H9 (cell line): ENCODE data around the gene RIPPLY2. TPM values are rescaled to one million over a fixed set of nuclear protein-coding genes. Genes with fewer than 3 reads are reported as not detected.

Source experiments
- DNase-seq: peaks from one replicate; pipeline ENCODE4 v3.0.0-alpha.2; 2017
- H2AFZ ChIP-seq: one replicate; pipeline ENCODE4 v1.6.1; 2013; ENCODE audit warnings: mild to moderate bottlenecking, low read length, control low read depth, moderate library complexity
- H2AK5ac ChIP-seq: 2 replicates; pipeline ENCODE4 v1.6.1; 2013; ENCODE audit warnings: low read length, control low read depth, mixed read lengths; ENCODE audit not compliant: insufficient read length
- H2BK120ac ChIP-seq: one replicate; pipeline ENCODE4 v1.6.1; 2013; ENCODE audit warnings: low read depth, mild to moderate bottlenecking, low read length, control low read depth, inconsistent platforms; ENCODE audit not compliant: poor library complexity, severe bottlenecking
- H2BK12ac ChIP-seq: 2 replicates; pipeline ENCODE4 v1.6.1; 2013; ENCODE audit warnings: low read length, control low read depth, mixed read lengths, low read depth; ENCODE audit not compliant: insufficient read length
- H2BK15ac ChIP-seq: 2 replicates; pipeline ENCODE4 v1.6.1; 2013; ENCODE audit warnings: low read depth, low read length, control low read depth
- H2BK20ac ChIP-seq: one replicate; pipeline ENCODE4 v1.6.1; 2013; ENCODE audit warnings: low read depth, mild to moderate bottlenecking, low read length, control low read depth, inconsistent platforms; ENCODE audit not compliant: poor library complexity, severe bottlenecking
- H2BK5ac ChIP-seq: 2 replicates; pipeline ENCODE4 v1.6.1; 2013; ENCODE audit warnings: low read length, control low read depth, mixed read lengths; ENCODE audit not compliant: insufficient read length
- H3K14ac ChIP-seq: 2 replicates; pipeline ENCODE4 v1.6.1; 2013; ENCODE audit warnings: low read length, control low read depth; ENCODE audit not compliant: insufficient read depth
- H3K18ac ChIP-seq: 2 replicates; pipeline ENCODE4 v1.6.1; 2013; ENCODE audit warnings: low read depth, mild to moderate bottlenecking, mixed read lengths, low read length, control low read depth; ENCODE audit not compliant: insufficient read length
- H3K23ac ChIP-seq: 2 replicates; pipeline ENCODE4 v1.6.1; 2013; ENCODE audit warnings: low read length, control low read depth, mixed read lengths, low read depth; ENCODE audit not compliant: insufficient read length
- H3K23me2 ChIP-seq: 2 replicates; pipeline ENCODE4 v1.6.1; 2013; ENCODE audit warnings: low read depth, mild to moderate bottlenecking, mixed read lengths, low read length, control low read depth; ENCODE audit not compliant: insufficient read length, poor library complexity, severe bottlenecking
- H3K27ac ChIP-seq: 2 replicates; pipeline ENCODE4 v1.5.1; 2013; ENCODE audit warnings: low read length, control low read depth, mixed read lengths, low read depth; ENCODE audit not compliant: insufficient read length
- H3K27me3 ChIP-seq: 2 replicates; pipeline ENCODE4 v1.6.1; 2013; ENCODE audit warnings: low read length, control low read depth, inconsistent platforms; ENCODE audit not compliant: insufficient read depth
- H3K4ac ChIP-seq: 2 replicates; pipeline ENCODE4 v1.6.1; 2013; ENCODE audit warnings: low read depth, mild to moderate bottlenecking, control low read depth, inconsistent platforms, low read length, moderate library complexity
- H3K4me1 ChIP-seq: 2 replicates; pipeline ENCODE4 v1.6.1; 2013; ENCODE audit warnings: low read length, control low read depth, inconsistent platforms; ENCODE audit not compliant: insufficient read depth
- H3K4me2 ChIP-seq: 2 replicates; pipeline ENCODE4 v1.6.1; 2013; ENCODE audit warnings: low read length, control low read depth, mixed read lengths; ENCODE audit not compliant: insufficient read length, insufficient read depth
- H3K56ac ChIP-seq: 2 replicates; pipeline ENCODE4 v1.6.1; 2013; ENCODE audit warnings: low read depth, mild to moderate bottlenecking, mixed read lengths, low read length, control low read depth; ENCODE audit not compliant: insufficient read length
- H3K79me1 ChIP-seq: 2 replicates; pipeline ENCODE4 v1.6.1; 2013; ENCODE audit warnings: low read depth, mild to moderate bottlenecking, moderate library complexity, low read length, control low read depth, inconsistent platforms; ENCODE audit not compliant: insufficient read depth, poor library complexity, severe bottlenecking
- H3K79me2 ChIP-seq: 2 replicates; pipeline ENCODE4 v1.6.1; 2013; ENCODE audit warnings: low read length, control low read depth, inconsistent platforms; ENCODE audit not compliant: insufficient read depth
- H3K9ac ChIP-seq: 2 replicates; pipeline ENCODE4 v1.6.1; 2013; ENCODE audit warnings: low read length, control low read depth, mixed read lengths; ENCODE audit not compliant: insufficient read length; ENCODE audit errors: extremely low read depth
- H3K9me3 ChIP-seq: one replicate; pipeline ENCODE4 v1.6.1; 2013; ENCODE audit warnings: low read depth, low read length, inconsistent platforms; ENCODE audit not compliant: control insufficient read depth
- H3T11ph ChIP-seq: one replicate; pipeline ENCODE4 v1.6.1; 2013; ENCODE audit warnings: mild to moderate bottlenecking, low read length, control low read depth, inconsistent platforms
- H4K20me1 ChIP-seq: one replicate; pipeline ENCODE4 v1.6.1; 2013; ENCODE audit not compliant: control insufficient read depth, insufficient read length, insufficient read depth
- H4K5ac ChIP-seq: 2 replicates; pipeline ENCODE4 v1.6.1; 2013; ENCODE audit warnings: low read depth, mild to moderate bottlenecking, mixed read lengths, low read length, control low read depth; ENCODE audit not compliant: insufficient read length
- H4K8ac ChIP-seq: replicated peaks from 2 replicates; pipeline ENCODE4 v1.6.1; 2013; ENCODE audit warnings: low read length, control low read depth, mixed read lengths, low read depth; ENCODE audit not compliant: insufficient read length
- H4K91ac ChIP-seq: 2 replicates; pipeline ENCODE4 v1.6.1; 2013; ENCODE audit warnings: low read depth, mild to moderate bottlenecking, moderate library complexity, mixed read lengths, low read length, control low read depth; ENCODE audit not compliant: insufficient read length
- H3K27ac Mint-ChIP-seq, 3 experiments: 2 replicates in 2 of 3; 3 replicates in 1 of 3; pipeline ENCODE4 v1.8.0; 2020 to 2021; ENCODE audit warnings: mixed read lengths in 3 of 3, mild to moderate bottlenecking in 1 of 3, moderate library complexity in 1 of 3
- H3K27me3 Mint-ChIP-seq: 2 replicates; pipeline ENCODE4 v1.8.0; 2021; ENCODE audit warnings: low read depth, mild to moderate bottlenecking, moderate library complexity, mixed read lengths
- H3K36me3 Mint-ChIP-seq, 3 experiments: 2 replicates in 2 of 3; 3 replicates in 1 of 3; pipeline ENCODE4 v1.8.0; 2020 to 2021; ENCODE audit warnings: low read depth in 3 of 3, mixed read lengths in 3 of 3; ENCODE audit not compliant: insufficient read depth in 1 of 3
- H3K4me1 Mint-ChIP-seq, 2 experiments: 2 replicates each; pipeline ENCODE4 v1.8.0; 2020; ENCODE audit warnings: mixed read lengths in 2 of 2
- H3K4me3 Mint-ChIP-seq, 2 experiments: 2 replicates in 1 of 2; 3 replicates in 1 of 2; pipeline ENCODE4 v1.8.0; 2020 to 2021; ENCODE audit warnings: mild to moderate bottlenecking in 2 of 2, mixed read lengths in 2 of 2, moderate library complexity in 1 of 2
- H3K9me3 Mint-ChIP-seq, 2 experiments: 2 replicates in 1 of 2; 3 replicates in 1 of 2; pipeline ENCODE4 v1.8.0; 2020; ENCODE audit warnings: mild to moderate bottlenecking in 2 of 2, mixed read lengths in 2 of 2, moderate library complexity in 1 of 2
- total RNA-seq: library from RNA; stranded (reverse); gene quantifications from 2 replicates; pipeline ENCODE4 v1.2.1, GENCODE V29; 2021
- TF ChIP-seq, protein P1 (sequence below): fragments of 200-600 bp; sonication (generic); conservative IDR thresholded peaks from 3 replicates; pipeline ENCODE4 v1.8.0; 2021; ENCODE audit warnings: antibody characterized with exemption, mild to moderate bottlenecking

Gene RIPPLY2
- total RNA-seq, 1 experiment from 2014 or later, result 0.90 TPM

DNA sequence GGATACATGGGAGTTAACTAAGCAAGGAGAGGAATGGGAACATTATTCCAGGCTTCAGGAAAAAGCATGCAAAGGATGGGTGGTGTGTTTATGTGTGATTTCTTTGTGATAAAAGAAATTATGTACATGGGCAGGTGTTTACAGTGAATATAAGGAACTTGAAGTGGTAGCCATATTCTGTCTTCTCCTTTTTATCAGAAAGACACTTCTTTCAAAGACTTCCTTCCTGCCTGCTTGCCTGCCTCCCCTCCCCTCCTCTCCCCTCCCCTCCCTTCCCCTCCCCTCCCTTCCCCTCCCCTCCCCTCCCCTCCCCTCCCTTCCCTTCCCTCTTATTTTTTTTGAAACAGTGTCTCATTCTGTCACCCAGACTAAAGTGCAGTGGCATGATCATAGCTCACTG is 20.7 kb downstream of the RIPPLY2 start:
- no peak overlapping the region for H3K56ac ChIP-seq
- no peak overlapping the region for H3K18ac ChIP-seq
- no peak overlapping the region for H3K9ac ChIP-seq
- H4K8ac ChIP-seq, result no peak overlapping the region
- TF ChIP-seq, protein P1, sequence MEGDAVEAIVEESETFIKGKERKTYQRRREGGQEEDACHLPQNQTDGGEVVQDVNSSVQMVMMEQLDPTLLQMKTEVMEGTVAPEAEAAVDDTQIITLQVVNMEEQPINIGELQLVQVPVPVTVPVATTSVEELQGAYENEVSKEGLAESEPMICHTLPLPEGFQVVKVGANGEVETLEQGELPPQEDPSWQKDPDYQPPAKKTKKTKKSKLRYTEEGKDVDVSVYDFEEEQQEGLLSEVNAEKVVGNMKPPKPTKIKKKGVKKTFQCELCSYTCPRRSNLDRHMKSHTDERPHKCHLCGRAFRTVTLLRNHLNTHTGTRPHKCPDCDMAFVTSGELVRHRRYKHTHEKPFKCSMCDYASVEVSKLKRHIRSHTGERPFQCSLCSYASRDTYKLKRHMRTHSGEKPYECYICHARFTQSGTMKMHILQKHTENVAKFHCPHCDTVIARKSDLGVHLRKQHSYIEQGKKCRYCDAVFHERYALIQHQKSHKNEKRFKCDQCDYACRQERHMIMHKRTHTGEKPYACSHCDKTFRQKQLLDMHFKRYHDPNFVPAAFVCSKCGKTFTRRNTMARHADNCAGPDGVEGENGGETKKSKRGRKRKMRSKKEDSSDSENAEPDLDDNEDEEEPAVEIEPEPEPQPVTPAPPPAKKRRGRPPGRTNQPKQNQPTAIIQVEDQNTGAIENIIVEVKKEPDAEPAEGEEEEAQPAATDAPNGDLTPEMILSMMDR, result no peak
- no peak overlapping the region for H3T11ph ChIP-seq
- H4K91ac ChIP-seq, result no peak overlapping the region
- peak overlapping the region in 2 of 3 experiments; percentile 13 to 22; a peak in 1 of 7 replicates for H3K27ac Mint-ChIP-seq
- peaks cover 15 to 17% of the 10 kb centered on the region in 2 experiments for H3K4me1 Mint-ChIP-seq
- no peak overlapping the region for H2BK12ac ChIP-seq
- H3K27me3 Mint-ChIP-seq, result no peaks in the 10 kb centered on the region
- H4K20me1 ChIP-seq, result no peaks in the 10 kb centered on the region
- H3K4me2 ChIP-seq, result no peak overlapping the region
- H2AK5ac ChIP-seq, result no peak overlapping the region
- no peak for DNase-seq
- no peak overlapping the region for H3K27ac ChIP-seq
- no peak overlapping the region for H2AFZ ChIP-seq
- no peak overlapping the region for H2BK5ac ChIP-seq
- H4K5ac ChIP-seq, result no peak overlapping the region
- peaks cover 2 to 7% (median 4%) of the 10 kb centered on the region in 3 experiments; a peak in 6 of 7 replicates for H3K36me3 Mint-ChIP-seq
- no peak overlapping the region for H3K4ac ChIP-seq
- H3K23ac ChIP-seq, result no peak overlapping the region
- H3K14ac ChIP-seq, result no peak overlapping the region
- H3K4me1 ChIP-seq, result no peaks in the 10 kb centered on the region
- no peak overlapping the region for H3K4me3 Mint-ChIP-seq
- H2BK120ac ChIP-seq, result no peak overlapping the region
- no peak overlapping the region for H2BK20ac ChIP-seq
- no peaks in the 10 kb centered on the region for H3K9me3 Mint-ChIP-seq
- H3K79me2 ChIP-seq, result no peaks in the 10 kb centered on the region
- H3K79me1 ChIP-seq, result no peaks in the 10 kb centered on the region
- no peaks in the 10 kb centered on the region for H3K9me3 ChIP-seq
- H2BK15ac ChIP-seq, result no peak overlapping the region
- H3K23me2 ChIP-seq, result no peaks in the 10 kb centered on the region
- H3K27me3 ChIP-seq, result no peaks in the 10 kb centered on the region
